Immature natural killer cell (primary cell): ENCODE results near the gene TLN1. TPM values are rescaled to one million over a fixed set of nuclear protein-coding genes. Genes with fewer than 3 reads are reported as not detected.

ENCODE experiments used
- DNase-seq, 3 donors: peaks; one replicate each; pipeline ENCODE4 v3.0.0; 2022; ENCODE audit warnings: mixed read lengths in 1 of 3
- H3K27ac Mint-ChIP-seq, 6 donors: one replicate each; pipeline ENCODE4 v1.8.0; 2020; ENCODE audit warnings: mixed read lengths in 6 of 6, mild to moderate bottlenecking in 5 of 6, inconsistent platforms in 4 of 6, moderate library complexity in 3 of 6
- H3K27me3 Mint-ChIP-seq, 3 donors: one replicate each; pipeline ENCODE4 v1.8.0; 2020 to 2021; ENCODE audit warnings: low read depth in 3 of 3, mild to moderate bottlenecking in 3 of 3, mixed read lengths in 3 of 3, moderate library complexity in 3 of 3, inconsistent platforms in 1 of 3
- H3K36me3 Mint-ChIP-seq, 3 donors: one replicate each; pipeline ENCODE4 v1.8.0; 2020; ENCODE audit warnings: mixed read lengths in 3 of 3, inconsistent platforms in 2 of 3, mild to moderate bottlenecking in 2 of 3
- H3K4me1 Mint-ChIP-seq, 2 donors: one replicate each; pipeline ENCODE4 v1.8.0; 2020; ENCODE audit warnings: inconsistent platforms in 2 of 2, mild to moderate bottlenecking in 2 of 2, mixed read lengths in 2 of 2, moderate library complexity in 1 of 2
- H3K4me3 Mint-ChIP-seq, 5 donors: one replicate each; pipeline ENCODE4 v1.8.0; 2020; ENCODE audit warnings: mild to moderate bottlenecking in 5 of 5, mixed read lengths in 5 of 5, inconsistent platforms in 3 of 5, moderate library complexity in 3 of 5
- H3K9me3 Mint-ChIP-seq, 6 donors: one replicate each; pipeline ENCODE4 v1.8.0; 2020; ENCODE audit warnings: mild to moderate bottlenecking in 6 of 6, mixed read lengths in 6 of 6, inconsistent platforms in 4 of 6, moderate library complexity in 3 of 6
- polyA plus RNA-seq, 3 donors: library from polyadenylated mRNA; unstranded; fragments of 300-500 nt; fragmentation: Illumina TruSeq; gene quantifications; one replicate each; pipeline ENCODE4 v1.2.3, GENCODE V29; 2021

TLN1 gene
- polyA plus RNA-seq, 3 donors from 2014 or later: 21.4 to 260 (median 61.5) TPM

DNA sequence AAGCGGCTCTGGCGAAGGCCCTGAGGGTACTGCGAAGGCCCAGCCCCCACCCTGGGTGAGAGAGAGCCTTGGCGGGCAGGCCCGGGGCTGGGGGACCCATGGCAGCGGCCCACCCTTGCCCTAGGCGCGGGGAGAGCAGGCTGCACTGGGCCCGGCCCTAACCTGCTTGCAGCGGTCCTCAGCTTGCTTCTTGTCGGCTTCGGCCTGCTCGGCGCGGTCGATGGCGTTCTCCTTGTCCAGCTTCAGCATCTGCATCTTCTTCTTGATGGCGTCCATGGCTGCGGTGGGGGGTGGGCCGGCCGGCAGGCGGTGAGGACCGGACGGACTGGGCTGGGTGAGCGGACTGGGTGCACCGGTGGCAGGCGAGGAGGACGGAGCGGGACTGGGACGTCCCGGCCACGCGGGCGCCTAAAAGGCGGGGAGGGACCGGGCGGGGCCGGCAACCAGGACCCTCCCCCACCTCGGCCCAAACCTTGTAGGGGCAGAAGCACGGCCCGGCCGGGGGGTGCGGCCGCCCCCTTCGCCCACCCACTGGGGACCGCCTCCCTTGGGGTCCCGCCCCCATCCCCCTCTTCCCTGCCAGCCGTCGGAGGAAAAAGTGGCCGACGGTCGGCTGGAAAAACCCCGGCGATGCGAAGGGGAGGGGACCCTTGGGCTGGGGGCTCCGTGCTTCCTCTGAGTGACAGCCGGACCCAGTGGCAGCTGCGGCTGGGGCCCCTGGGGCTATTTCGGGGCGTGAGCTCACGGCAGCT, 42.3 kb downstream of the TLN1 start, which contains the start of gene TPM2:
Gene TPM2, minus strand, starts transcription at position 384 of the 752 bp plus-strand sequence. Its CDS starts 108 bp downstream, at position 276.
- H3K4me3 Mint-ChIP-seq: peak within 1 kb of the TSS; percentile 88 to 94 (median 89)
- no peak for DNase-seq
- no peaks in the 10 kb centered on the region for H3K9me3 Mint-ChIP-seq
- H3K36me3 Mint-ChIP-seq: no peaks in the 10 kb centered on the region
- H3K27ac Mint-ChIP-seq: peak within 1 kb of the TSS in 5 of 6 donors; percentile 52 to 89 (median 78)
- peaks cover 0 to 4% (median 3%) of the 10 kb centered on the region in 3 donors for H3K27me3 Mint-ChIP-seq
- H3K4me1 Mint-ChIP-seq: peaks cover 13 to 19% of the 10 kb centered on the region in 2 donors

DNA sequence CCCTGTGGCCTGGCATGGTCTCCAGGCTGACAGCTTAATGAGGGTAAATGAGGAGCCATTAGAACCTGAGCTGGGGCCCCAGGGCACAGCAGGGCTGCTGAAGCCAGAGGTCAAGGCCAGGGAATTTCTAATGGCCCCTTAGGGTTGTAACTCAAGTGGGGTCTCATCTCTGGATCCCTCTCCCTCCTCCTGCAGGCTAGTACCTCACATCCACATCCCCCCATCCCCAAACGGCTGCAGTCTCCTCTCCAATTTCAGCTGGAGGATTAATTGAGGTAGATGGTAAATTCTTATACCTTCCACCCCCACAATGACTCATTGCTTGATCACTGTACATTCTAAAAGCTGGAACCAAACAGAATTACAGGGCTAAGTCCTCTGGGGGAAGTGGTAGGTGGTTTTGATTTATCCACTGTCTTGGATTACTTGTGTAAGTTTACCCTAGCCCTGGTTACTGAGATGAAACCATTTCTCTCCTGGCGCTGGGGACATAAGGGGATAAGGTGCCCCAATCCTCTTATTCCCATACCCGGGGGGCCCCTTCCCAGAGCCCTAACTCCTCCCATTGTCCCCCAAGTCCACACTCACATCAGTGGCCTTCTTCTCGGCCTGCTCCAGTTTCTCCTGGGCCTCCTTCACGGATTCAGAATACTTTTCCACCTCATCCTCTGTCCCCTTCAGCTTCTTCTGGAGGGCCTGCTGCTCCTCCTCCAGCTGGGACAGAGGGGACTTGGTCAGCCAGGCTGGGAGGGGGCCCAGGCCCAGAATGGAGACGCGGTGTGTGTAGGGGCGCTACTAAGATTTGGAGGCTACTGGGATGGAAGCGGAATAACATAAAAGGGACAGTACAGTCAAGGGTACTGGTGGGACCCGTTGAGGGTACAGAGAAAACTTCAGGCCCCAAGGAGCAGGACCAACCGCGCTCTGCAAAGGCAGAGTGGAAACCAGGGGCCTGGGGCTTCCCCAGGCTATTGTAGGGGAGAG, 43.1 kb downstream of the TLN1 start:
- Mint-ChIP-seq H3K4me3 (peak overlapping the region; percentile 57 to 81 (median 62)), H3K9me3 (no peaks in the 10 kb centered on the region), H3K36me3 (no peaks in the 10 kb centered on the region), H3K27ac (peak overlapping the region in 3 of 6 donors; percentile 21 to 78 (median 52)), H3K27me3 (peaks cover 2 to 4% (median 3%) of the 10 kb centered on the region in 3 donors), H3K4me1 (peaks cover 13 to 19% of the 10 kb centered on the region in 2 donors)
- DNase-seq: no peak

DNA sequence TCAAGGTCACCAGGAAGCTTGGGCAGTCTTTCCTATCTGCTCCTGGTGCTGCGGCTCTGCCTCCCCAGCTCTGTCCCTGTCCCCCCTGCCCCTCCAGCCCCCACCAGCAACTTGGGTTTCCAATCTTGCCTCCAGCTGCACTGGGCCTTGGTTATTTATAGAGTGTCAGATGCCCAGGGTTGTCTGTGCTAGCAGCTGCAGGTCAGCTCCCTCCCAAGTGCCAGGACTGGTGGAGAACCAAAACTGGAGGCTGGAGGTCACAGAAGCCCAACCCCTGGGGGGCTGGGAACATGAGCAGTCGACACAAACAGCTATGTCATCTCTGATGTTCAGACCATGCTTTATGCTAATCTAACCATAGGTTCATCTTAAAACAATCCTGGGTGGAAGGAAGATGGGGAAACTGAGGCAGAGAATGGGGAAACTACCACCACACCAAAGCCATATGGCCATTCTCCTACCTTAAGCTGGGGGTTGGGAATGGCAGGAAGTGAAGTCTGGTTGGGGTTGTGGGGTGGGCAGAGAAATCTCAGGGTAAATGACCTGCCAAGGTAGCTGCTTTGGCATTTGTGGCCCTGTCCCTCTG, 43.9 kb downstream of the TLN1 start:
- Mint-ChIP-seq H3K27me3 (peaks cover 2 to 4% (median 3%) of the 10 kb centered on the region in 3 donors), H3K4me3 (peak overlapping the region in 2 of 5 donors; percentile 33 to 47), H3K9me3 (no peaks in the 10 kb centered on the region), H3K4me1 (peaks cover 13 to 19% of the 10 kb centered on the region in 2 donors), H3K27ac (no peak overlapping the region), H3K36me3 (no peaks in the 10 kb centered on the region)
- DNase-seq: no peak

DNA sequence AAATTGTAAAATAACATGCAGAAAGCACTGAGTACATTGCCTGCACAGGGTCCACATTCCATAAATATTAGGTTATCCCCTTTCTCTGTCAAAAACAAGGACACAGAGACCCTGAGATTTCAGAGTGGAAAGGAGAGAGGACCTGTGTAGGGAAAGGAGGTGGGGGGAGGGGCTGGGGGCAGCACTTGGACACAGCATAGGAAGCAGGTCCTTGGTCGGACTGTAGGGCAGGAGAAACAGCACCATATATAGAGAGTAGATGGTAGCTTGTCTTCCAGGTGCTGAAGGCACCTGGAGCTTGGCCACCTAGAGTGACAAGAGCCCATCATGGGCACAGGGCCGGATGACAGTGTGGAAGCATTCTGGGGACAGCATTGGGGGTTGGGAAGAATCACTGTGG, 44.7 kb downstream of the TLN1 start:
- peak overlapping the region in 3 of 5 donors; percentile 18 to 30 (median 29) for H3K4me3 Mint-ChIP-seq

DNA sequence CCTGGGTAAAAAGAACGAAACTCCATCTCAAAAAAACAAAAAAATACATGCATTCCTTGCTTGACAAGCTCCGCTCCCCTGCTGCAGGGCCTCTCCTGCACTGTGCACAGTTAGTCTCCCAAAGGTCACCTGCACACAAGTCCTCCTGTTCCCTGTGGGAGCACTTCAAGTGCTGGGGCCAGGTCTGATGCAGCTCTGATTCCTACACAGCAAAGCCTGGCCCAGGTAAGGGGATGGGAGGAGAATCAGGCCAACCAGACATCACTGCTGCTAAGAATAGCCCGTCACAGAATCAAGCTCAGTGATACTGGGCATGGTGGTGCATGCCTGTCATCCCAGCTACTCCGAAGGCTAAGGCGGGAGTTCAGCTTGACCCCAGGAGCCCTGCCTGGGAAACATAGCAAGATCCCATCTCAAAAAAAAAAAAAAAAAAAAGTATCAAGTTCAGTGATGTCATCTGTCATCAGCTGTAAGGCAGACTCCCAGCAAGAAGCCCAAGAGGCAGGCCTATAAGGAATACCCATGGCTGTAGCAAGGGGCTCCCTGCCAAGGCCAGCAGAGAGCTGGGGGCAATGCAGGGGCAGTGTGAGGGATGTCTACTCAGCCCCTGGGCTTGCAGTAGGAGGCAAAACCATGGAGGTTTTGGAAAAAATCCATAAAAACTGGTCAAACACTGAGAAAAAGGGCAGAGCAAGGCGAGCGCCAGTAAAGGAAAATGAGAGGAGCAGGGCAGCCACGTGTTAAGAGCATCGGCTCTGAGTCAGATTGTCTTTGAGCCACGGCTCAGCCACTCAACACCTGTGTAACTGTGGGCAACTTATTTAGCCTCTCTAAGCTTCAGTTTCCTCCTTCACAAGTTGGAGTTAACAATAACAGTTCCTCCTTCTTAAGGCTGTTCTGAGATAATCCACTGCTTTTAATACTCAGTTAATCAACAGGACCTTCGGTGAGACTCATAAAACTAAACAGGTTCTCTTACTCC, 45.5 kb downstream of the TLN1 start:
- H3K27ac Mint-ChIP-seq: peak overlapping the region in 1 of 6 donors; percentile 50
- H3K27me3 Mint-ChIP-seq: peaks cover 2 to 4% (median 3%) of the 10 kb centered on the region in 3 donors
- peak overlapping the region in 1 of 5 donors; percentile 54 for H3K4me3 Mint-ChIP-seq
- no peaks in the 10 kb centered on the region for H3K9me3 Mint-ChIP-seq
- DNase-seq: no peak
- peaks cover 6 to 12% of the 10 kb centered on the region in 2 donors for H3K4me1 Mint-ChIP-seq
- no peaks in the 10 kb centered on the region for H3K36me3 Mint-ChIP-seq

More for the DNA sequence above, 44.7 kb downstream of the TLN1 start:
- Mint-ChIP-seq H3K4me1 (peaks cover 13 to 19% of the 10 kb centered on the region in 2 donors), H3K27ac (peak overlapping the region in 1 of 6 donors; percentile 1), H3K36me3 (no peaks in the 10 kb centered on the region), H3K27me3 (peaks cover 2 to 4% (median 3%) of the 10 kb centered on the region in 3 donors), H3K9me3 (no peaks in the 10 kb centered on the region)
- no peak for DNase-seq

DNA sequence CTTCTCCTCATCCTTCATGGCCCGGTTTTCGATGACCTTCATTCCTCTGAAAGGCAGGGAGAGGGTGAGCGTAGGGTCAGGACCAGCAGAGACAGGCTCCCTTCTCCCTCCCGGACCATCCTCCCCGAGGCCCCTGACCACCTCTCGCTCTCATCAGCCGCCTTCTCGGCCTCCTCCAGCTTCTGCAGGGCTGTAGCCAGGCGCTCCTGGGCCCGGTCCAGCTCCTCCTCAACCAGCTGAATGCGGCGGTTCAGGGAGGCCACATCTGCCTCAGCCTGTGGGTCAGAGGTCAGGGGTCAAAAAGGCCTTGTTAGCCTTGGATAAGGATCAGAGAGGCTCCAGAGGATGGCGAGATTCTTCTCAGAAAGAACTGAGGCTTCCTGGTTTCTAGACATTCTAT, 46.5 kb downstream of the TLN1 start:
- H3K36me3 Mint-ChIP-seq: no peaks in the 10 kb centered on the region
- peaks cover 0 to 3% (median 0%) of the 10 kb centered on the region in 3 donors for H3K27me3 Mint-ChIP-seq
- H3K4me3 Mint-ChIP-seq: no peak overlapping the region

DNA sequence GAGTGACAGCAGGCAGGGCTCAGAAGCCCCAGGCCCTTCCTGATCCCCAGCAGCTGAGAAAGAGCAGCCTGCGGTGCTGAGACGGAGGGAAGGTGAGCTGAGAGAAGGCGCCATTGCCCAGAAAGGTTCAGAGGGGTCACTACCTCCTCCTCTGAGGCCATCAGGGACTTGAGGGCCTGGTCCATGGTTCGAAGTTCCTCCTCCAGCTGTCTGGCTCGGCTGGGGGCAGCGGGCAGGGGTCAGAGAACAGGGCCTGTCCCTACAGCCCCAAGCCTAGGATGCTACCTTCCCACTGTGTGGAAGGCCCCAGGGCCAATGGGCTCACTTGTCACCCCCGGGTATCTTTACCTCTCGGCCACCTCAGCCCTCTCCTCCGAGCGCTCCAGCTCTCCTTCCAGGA, 47.1 kb downstream of the TLN1 start:
- Mint-ChIP-seq H3K4me3 (no peak overlapping the region), H3K27ac (no peak overlapping the region), H3K9me3 (no peaks in the 10 kb centered on the region), H3K36me3 (no peaks in the 10 kb centered on the region), H3K27me3 (peaks cover 0 to 3% (median under 1%) of the 10 kb centered on the region in 3 donors), H3K4me1 (peaks cover 0 to 5% of the 10 kb centered on the region in 2 donors)
- no peak for DNase-seq

More for the DNA sequence above, 46.5 kb downstream of the TLN1 start:
- Mint-ChIP-seq H3K4me1 (peaks cover 0 to 5% of the 10 kb centered on the region in 2 donors), H3K9me3 (no peaks in the 10 kb centered on the region), H3K27ac (no peak overlapping the region)
- no peak for DNase-seq

DNA sequence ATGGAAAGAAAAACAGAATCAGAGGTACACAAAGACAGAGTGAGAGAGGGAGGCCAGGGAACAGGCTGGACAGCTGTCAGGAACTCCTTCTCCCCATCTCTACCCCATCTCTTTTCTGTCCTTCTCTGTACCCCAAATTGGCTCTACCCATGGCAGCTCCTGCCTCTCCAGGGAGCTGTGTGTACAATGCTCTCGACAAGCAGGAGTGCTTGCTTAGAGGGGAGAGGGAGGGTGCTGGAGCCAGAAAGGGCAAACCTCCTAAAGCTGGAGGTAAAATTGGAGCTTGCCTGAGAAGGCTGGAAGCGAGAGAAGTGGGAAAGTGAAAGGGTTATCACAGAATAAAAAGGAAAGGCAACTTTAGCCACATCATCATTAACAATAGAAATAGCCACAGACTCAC, 48.7 kb downstream of the TLN1 start:
- no peak overlapping the region for H3K27ac Mint-ChIP-seq
- H3K4me3 Mint-ChIP-seq: no peak overlapping the region
- no peak for DNase-seq
- no peaks in the 10 kb centered on the region for H3K9me3 Mint-ChIP-seq
- H3K27me3 Mint-ChIP-seq: peaks cover 0 to 5% (median 5%) of the 10 kb centered on the region in 3 donors
- H3K4me1 Mint-ChIP-seq: no peaks in the 10 kb centered on the region
- no peaks in the 10 kb centered on the region for H3K36me3 Mint-ChIP-seq

DNA sequence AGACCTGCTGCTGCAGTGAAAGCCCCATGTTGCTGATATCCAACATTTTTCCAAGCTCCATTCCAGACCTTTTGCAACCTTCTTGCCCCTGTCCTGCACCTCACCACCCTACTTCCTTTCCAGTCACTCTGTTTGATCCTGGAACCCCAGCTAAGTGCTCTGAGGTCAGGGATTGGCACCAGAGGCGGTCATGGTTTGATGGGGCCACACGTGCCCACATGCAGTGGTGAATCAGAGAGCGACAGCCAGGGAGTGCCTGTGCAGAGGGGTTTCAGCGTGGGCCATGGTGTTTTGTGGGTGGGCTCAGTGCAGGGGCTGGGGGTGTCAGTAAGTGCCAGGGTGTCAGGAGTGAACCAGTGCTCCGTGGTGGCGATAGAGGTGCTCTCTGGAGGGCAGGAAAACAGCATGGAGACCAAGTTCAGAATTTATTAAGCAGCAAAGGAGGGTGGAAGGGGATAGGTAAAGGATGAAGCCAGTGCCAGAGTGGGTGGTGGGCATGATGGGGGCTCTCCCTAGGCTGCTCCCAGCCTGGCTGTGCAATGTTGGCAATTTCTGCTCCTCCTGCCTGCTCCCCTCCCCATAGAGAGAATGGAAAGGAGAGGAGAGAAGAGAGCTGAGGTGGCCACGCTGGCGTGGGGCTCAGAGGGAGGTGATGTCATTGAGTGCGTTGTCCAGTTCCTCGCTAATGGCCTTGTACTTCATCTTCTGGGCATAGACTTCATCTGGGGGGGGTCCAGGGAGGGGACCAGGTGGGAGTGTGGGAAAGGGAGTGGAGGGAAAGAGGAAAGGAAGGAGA, 49.3 kb downstream of the TLN1 start:
- Mint-ChIP-seq H3K4me1 (no peaks in the 10 kb centered on the region), H3K36me3 (no peaks in the 10 kb centered on the region), H3K9me3 (no peaks in the 10 kb centered on the region), H3K27ac (no peak overlapping the region), H3K27me3 (peaks cover 0 to 5% (median 5%) of the 10 kb centered on the region in 3 donors), H3K4me3 (no peak overlapping the region)
- DNase-seq: no peak

DNA sequence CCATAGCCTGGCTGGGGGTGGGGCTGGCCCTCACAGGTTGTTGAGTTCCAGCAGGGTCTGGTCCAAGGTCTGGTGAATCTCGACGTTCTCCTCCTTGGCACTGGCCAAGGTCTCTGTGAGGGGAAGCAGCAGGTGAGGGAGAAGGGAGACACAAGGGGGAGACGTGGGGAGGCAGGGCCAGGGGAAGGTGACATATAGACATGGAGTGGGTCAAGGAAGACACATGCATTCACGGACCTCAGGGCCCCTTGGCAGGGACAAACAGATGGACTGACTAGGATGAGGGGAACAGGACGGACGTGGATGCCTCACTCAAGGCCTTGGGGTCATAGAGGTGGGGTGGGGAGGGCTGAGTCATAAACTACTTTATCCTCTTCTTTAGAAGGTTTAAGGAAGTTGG, 49.9 kb downstream of the TLN1 start:
- no peak overlapping the region for H3K4me3 Mint-ChIP-seq
- no peaks in the 10 kb centered on the region for H3K4me1 Mint-ChIP-seq
- no peaks in the 10 kb centered on the region for H3K9me3 Mint-ChIP-seq
- no peaks in the 10 kb centered on the region for H3K36me3 Mint-ChIP-seq
- no peak for DNase-seq
- no peak overlapping the region for H3K27ac Mint-ChIP-seq
- peaks cover 0 to 5% (median 5%) of the 10 kb centered on the region in 3 donors for H3K27me3 Mint-ChIP-seq

DNA sequence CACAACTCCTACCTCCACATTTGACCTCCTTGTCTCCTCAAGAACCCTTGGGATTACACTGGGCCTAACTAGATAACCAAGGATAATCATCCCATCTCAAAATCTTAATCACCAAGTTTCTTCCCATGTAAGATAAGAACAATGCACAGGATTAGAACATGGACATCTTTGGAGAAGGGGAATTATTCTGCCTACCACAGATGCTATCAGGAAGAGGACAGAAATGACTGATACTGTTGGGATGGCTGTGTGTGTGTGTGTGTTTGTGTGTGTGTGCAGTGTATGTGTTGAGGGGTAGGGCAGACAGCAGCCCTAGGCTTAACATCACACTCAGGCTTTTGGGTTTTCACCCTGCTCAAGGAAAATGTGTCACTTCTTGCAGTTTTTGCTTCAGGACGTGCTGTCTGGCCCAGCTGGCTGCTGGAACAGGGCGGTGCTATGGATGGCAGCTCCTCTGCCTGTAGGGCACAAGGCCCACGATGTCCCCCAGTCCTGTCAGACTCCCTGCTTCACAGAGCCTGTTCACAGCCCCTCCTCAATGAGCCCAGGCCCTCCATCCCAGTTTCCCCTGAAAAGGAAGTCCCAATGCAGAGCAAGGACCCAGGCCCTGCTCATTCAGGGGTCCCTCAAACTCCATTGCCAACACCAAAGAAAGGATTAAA, 50.5 kb downstream of the TLN1 start:
- Mint-ChIP-seq H3K27ac (peak overlapping the region in 2 of 6 donors; percentile 26 to 48), H3K27me3 (peaks cover under 1 to 5% (median 5%) of the 10 kb centered on the region in 3 donors), H3K4me3 (no peak overlapping the region), H3K9me3 (no peaks in the 10 kb centered on the region), H3K4me1 (peaks cover 1 to 2% of the 10 kb centered on the region in 2 donors), H3K36me3 (no peaks in the 10 kb centered on the region)
- DNase-seq: no peak
